GM23338 (cell line): ENCODE data around the gene TRAK1.

Experiments used
- CREB1 ChIP-seq: fragments of 250-450 bp; sonication (Bioruptor Pico); IDR thresholded peaks from 2 replicates; pipeline ENCODE4 v1.5.0; 2020; ENCODE audit warnings: low read depth, mild to moderate bottlenecking, moderate library complexity
- EZH2 ChIP-seq: fragments of 200-600 bp; sonication (generic); IDR thresholded peaks from one replicate; pipeline ENCODE4 v1.8.0; 2017; ENCODE audit warnings: antibody characterized with exemption, mild to moderate bottlenecking, low read depth; ENCODE audit not compliant: unreplicated experiment
- EZH2phosphoT487 ChIP-seq: fragments of 200-600 bp; sonication (generic); IDR thresholded peaks from one replicate; pipeline ENCODE4 v1.8.1; 2018; ENCODE audit warnings: antibody characterized with exemption; ENCODE audit not compliant: unreplicated experiment
- NANOG ChIP-seq: IDR thresholded peaks from 2 replicates; pipeline ENCODE4 v1.6.1; 2016; ENCODE audit warnings: antibody characterized with exemption, borderline replicate concordance
- POLR2AphosphoS5 ChIP-seq: IDR thresholded peaks from 2 replicates; pipeline ENCODE4 v1.6.1; 2016; ENCODE audit warnings: antibody characterized with exemption, low read depth
- STAT1 ChIP-seq: IDR thresholded peaks from one replicate; pipeline ENCODE4 v1.6.1; 2016; ENCODE audit warnings: antibody characterized with exemption; ENCODE audit not compliant: unreplicated experiment
- ZNF331 ChIP-seq: fragments of 250-450 bp; sonication (Bioruptor Pico); IDR thresholded peaks from 2 replicates; pipeline ENCODE4 v1.5.0; 2020; ENCODE audit warnings: low read depth, mild to moderate bottlenecking, moderate library complexity
- TF ChIP-seq, protein P1 (sequence below): IDR thresholded peaks from one replicate; pipeline ENCODE4 v1.6.1; 2018; ENCODE audit warnings: antibody characterized with exemption; ENCODE audit not compliant: unreplicated experiment
- TF ChIP-seq, protein P2 (sequence below), 2 experiments: fragments of 200-600 bp in 1 of 2; sonication (generic) in 1 of 2; conservative IDR thresholded peaks; 2 replicates each; pipeline versions ENCODE4 v1.5.1 to v1.6.1; 2016 to 2017; ENCODE audit warnings: antibody characterized with exemption in 2 of 2, low read depth in 2 of 2, mild to moderate bottlenecking in 2 of 2, moderate library complexity in 1 of 2

DNA sequence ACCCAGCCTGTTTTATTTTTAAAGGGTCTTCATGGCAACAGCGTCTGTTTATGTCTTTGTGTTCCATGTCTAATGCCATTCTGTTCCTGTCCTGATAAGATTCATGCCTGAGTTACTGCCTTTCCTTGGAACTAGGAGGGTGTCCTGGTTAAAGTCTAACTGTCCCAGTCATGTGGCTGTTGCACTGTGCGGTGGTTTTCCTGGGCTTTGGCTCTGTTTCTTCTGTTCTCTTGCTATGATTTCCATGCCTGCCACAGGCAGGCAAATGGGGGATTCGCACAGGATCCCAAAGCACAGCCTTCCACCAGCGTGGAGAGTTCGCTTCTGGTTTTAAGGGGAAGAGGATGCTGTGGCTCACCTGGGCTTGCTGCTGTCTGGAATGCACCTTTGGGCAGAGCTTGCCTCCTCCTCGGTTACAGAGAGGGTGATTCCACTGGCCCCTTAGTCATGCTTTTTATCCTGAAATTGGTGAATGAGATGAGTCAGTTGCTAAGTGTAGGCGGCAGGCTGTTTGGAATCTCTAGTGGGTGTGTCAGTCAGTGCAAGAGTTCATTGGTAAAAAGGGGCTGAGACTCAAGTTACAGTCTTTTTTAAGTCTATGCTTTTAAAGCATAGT is 88.1 kb downstream of the TRAK1 start:
- TF ChIP-seq EZH2: no peak
- TF ChIP-seq, protein P1, sequence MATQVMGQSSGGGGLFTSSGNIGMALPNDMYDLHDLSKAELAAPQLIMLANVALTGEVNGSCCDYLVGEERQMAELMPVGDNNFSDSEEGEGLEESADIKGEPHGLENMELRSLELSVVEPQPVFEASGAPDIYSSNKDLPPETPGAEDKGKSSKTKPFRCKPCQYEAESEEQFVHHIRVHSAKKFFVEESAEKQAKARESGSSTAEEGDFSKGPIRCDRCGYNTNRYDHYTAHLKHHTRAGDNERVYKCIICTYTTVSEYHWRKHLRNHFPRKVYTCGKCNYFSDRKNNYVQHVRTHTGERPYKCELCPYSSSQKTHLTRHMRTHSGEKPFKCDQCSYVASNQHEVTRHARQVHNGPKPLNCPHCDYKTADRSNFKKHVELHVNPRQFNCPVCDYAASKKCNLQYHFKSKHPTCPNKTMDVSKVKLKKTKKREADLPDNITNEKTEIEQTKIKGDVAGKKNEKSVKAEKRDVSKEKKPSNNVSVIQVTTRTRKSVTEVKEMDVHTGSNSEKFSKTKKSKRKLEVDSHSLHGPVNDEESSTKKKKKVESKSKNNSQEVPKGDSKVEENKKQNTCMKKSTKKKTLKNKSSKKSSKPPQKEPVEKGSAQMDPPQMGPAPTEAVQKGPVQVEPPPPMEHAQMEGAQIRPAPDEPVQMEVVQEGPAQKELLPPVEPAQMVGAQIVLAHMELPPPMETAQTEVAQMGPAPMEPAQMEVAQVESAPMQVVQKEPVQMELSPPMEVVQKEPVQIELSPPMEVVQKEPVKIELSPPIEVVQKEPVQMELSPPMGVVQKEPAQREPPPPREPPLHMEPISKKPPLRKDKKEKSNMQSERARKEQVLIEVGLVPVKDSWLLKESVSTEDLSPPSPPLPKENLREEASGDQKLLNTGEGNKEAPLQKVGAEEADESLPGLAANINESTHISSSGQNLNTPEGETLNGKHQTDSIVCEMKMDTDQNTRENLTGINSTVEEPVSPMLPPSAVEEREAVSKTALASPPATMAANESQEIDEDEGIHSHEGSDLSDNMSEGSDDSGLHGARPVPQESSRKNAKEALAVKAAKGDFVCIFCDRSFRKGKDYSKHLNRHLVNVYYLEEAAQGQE: no peak
- TF ChIP-seq, protein P2, sequence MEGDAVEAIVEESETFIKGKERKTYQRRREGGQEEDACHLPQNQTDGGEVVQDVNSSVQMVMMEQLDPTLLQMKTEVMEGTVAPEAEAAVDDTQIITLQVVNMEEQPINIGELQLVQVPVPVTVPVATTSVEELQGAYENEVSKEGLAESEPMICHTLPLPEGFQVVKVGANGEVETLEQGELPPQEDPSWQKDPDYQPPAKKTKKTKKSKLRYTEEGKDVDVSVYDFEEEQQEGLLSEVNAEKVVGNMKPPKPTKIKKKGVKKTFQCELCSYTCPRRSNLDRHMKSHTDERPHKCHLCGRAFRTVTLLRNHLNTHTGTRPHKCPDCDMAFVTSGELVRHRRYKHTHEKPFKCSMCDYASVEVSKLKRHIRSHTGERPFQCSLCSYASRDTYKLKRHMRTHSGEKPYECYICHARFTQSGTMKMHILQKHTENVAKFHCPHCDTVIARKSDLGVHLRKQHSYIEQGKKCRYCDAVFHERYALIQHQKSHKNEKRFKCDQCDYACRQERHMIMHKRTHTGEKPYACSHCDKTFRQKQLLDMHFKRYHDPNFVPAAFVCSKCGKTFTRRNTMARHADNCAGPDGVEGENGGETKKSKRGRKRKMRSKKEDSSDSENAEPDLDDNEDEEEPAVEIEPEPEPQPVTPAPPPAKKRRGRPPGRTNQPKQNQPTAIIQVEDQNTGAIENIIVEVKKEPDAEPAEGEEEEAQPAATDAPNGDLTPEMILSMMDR (conservative IDR thresholded peaks at IDR 0.05; ENCODE audit: low read depth in 2 of 2): no peak
- no peak for TF ChIP-seq EZH2phosphoT487
- no peak for TF ChIP-seq POLR2AphosphoS5
- no peak for TF ChIP-seq ZNF331
- TF ChIP-seq CREB1 (CRISPR knock-in tag): no peak
- TF ChIP-seq STAT1: no peak
- no peak for TF ChIP-seq NANOG
